ENCODE results near the gene ANKRD27. TPM values are rescaled to one million over a fixed set of nuclear protein-coding genes. Genes with fewer than 3 reads are reported as not detected.
A peak's percentile ranks its signal among the peaks of the same experiment; 100 is the strongest.

ANKRD27 gene
- polyA plus RNA-seq, 4 donors: 11.2 to 24.0 (median 13.5) TPM

DNA sequence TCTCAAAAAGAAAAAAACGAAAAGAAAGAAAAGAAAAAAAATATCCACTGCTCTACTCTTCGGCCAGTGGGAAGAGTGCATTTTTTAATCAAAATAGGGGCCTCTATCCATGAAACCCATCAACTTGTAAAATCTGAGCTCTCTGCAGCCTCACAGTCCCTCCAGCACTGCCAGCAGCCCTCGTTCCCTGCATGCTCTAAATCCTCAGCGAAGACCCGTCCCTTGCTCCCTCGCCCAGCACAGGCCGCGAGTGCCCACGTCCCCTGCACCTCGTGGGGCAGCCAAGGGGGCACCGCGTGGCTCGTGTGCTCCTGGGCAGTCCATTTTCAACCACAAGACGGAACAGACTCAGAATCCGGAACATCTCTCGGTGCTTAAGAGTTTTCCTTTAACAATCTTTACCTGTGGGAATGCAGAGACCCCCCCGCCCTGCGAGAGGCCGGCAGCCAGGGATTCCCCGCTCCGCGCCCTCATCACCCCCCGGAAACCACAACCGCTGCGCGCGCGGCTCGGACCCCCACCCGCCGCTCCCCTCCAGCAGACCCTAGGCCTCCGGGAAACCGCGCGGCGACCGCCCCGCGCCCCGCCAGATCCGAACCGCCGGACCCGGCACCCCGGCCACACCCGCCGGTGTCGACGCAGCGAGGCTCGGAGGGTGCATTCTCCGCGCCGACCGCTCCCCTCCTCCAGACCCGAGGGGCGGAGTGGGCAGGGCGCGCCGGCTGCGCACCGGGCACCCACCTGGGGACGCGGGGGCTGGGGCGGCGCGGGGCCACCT lies 638 bp downstream of the ANKRD27 start:
- 0 to 2% (median 1%) methylated on average over 36 to 67 of the region's 67 CpGs for WGBS, 3 donors
- DNase-seq: no peak
- Histone ChIP-seq H3K27me3 (ENCODE audit: control insufficient read depth in 3 of 3, insufficient read depth in 3 of 3, low read length in 3 of 3) (peaks cover 0 to 35% (median 10%) of the 10 kb centered on the region in 3 donors), H3K9me3 (ENCODE audit: control insufficient read depth in 2 of 2, insufficient read depth in 1 of 2, low read depth in 1 of 2, low read length in 1 of 2) (no peaks in the 10 kb centered on the region), H3K36me3 (ENCODE audit: control insufficient read depth in 3 of 3, insufficient read depth in 2 of 3, low read depth in 1 of 3, low read length in 3 of 3) (peaks cover 0 to 12% (median 0%) of the 10 kb centered on the region in 3 donors), H3K4me1 (ENCODE audit: control insufficient read depth in 3 of 3, insufficient read depth in 2 of 3, low read depth in 1 of 3, low read length in 2 of 3) (peaks cover 2 to 25% (median 5%) of the 10 kb centered on the region in 3 donors), H3K27ac (ENCODE audit: low read depth in 1 of 3, low read length in 2 of 3) (peak overlapping the region in 2 of 3 donors; percentile 66 to 85), H3K4me3 (ENCODE audit: low read depth in 1 of 3, low read length in 3 of 3) (peak overlapping the region; percentile 64 to 76 (median 73))
- no peak for FAIRE-seq

DNA sequence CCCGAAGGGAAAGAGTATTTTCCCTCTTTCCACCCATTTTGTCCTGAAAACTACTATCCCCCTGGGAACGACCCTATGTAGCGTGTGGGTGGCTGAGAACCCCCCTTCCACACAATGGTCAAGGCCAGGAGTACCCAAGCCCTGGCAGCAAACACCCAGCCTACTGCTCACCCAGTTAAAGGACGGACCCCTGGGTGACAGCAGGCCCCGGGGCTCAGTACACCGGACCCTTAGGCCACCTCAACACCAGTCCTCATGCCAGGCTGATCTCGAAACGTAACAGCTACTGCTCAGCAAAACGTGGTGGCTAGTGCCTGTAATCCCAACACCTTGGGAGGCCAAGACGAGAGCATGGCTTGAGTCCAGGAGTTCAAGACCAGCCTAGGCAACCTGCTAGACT lies 1.4 kb downstream of the ANKRD27 start:
- Histone ChIP-seq H3K4me3 (ENCODE audit: low read depth in 1 of 3, low read length in 3 of 3) (peak overlapping the region in 1 of 3 donors; percentile 73), H3K27me3 (ENCODE audit: control insufficient read depth in 3 of 3, insufficient read depth in 3 of 3, low read length in 3 of 3) (peaks cover 0 to 32% (median 10%) of the 10 kb centered on the region in 3 donors), H3K9me3 (ENCODE audit: control insufficient read depth in 2 of 2, insufficient read depth in 1 of 2, low read depth in 1 of 2, low read length in 1 of 2) (no peaks in the 10 kb centered on the region), H3K36me3 (ENCODE audit: control insufficient read depth in 3 of 3, insufficient read depth in 2 of 3, low read depth in 1 of 3, low read length in 3 of 3) (peaks cover 0 to 14% (median 0%) of the 10 kb centered on the region in 3 donors), H3K4me1 (ENCODE audit: control insufficient read depth in 3 of 3, insufficient read depth in 2 of 3, low read depth in 1 of 3, low read length in 2 of 3) (peaks cover 2 to 33% (median 7%) of the 10 kb centered on the region in 3 donors), H3K27ac (ENCODE audit: low read depth in 1 of 3, low read length in 2 of 3) (no peak overlapping the region)
- WGBS, 3 donors: 85 to 87% (median 85%) methylated on average over 10 of the region's 10 CpGs
- DNase-seq (no peak), FAIRE-seq (no peak)

DNA sequence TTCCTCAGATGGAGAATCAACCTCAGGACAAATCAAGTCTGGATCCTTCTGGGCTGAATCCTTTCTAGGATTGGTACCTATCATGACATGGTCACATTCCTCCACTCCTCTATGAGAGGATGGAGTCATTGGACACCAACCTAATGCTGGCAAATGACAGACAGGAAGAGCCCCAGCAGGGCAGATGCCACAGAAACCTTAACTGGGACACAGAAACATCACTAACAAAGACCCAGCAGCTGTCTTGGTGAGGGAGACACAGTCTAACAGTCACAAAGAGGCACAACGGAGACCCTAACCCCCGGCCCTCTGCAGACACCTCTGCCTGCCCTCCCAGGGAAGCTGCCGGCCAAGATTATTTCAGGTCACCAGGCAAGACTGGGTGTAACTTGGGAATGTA lies 2.1 kb downstream of the ANKRD27 start:
- Histone ChIP-seq H3K27me3 (ENCODE audit: control insufficient read depth in 3 of 3, insufficient read depth in 3 of 3, low read length in 3 of 3) (peaks cover 0 to 24% (median 10%) of the 10 kb centered on the region in 3 donors), H3K27ac (ENCODE audit: low read depth in 1 of 3, low read length in 2 of 3) (no peak overlapping the region), H3K36me3 (ENCODE audit: control insufficient read depth in 3 of 3, insufficient read depth in 2 of 3, low read depth in 1 of 3, low read length in 3 of 3) (peaks cover 0 to 14% (median 0%) of the 10 kb centered on the region in 3 donors), H3K4me3 (ENCODE audit: low read depth in 1 of 3, low read length in 3 of 3) (no peak overlapping the region), H3K4me1 (ENCODE audit: control insufficient read depth in 3 of 3, insufficient read depth in 2 of 3, low read depth in 1 of 3, low read length in 2 of 3) (peaks cover 2 to 33% (median 7%) of the 10 kb centered on the region in 3 donors), H3K9me3 (ENCODE audit: control insufficient read depth in 2 of 2, insufficient read depth in 1 of 2, low read depth in 1 of 2, low read length in 1 of 2) (no peaks in the 10 kb centered on the region)
- FAIRE-seq (no peak), DNase-seq (no peak)
- 61 to 82% (median 72%) methylated on average over 3 of the region's 3 CpGs for whole genome bisulfite sequencing, 3 donors

DNA sequence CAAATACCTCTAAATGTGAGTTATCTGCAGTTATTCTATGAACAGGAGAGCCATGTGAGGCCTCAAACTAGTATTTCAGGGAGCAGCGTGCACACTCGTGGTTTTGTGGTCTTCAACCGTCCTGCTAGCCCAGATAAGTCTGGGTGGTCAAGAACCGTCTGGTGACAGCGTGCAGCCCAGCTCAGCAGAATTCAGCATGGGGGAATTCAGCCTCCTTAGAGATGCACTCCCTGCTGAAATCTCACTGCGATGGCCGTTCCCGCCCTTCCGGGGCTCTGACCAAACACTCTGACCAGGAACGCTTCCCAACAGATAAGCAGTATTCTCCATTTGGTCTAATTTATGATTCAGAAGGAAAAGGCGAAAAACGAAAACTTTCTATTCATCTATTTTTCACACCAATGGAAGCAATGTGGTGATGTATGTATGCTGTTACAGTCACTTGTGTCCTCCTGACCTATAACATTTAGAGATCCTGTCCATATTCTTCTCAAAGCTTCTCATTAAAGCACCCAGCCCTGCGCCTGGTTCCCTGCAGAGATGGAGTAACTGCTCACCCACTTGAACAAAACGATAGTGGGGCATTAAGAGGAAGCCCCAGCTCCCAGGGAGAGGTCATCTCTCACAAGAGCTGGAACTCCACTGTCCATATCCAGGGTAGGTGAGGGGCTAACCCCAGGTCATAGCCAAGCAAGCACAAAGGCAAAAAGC lies 2.9 kb downstream of the ANKRD27 start:
- DNase-seq (no peak), FAIRE-seq (no peak)
- Histone ChIP-seq H3K36me3 (ENCODE audit: control insufficient read depth in 3 of 3, insufficient read depth in 2 of 3, low read depth in 1 of 3, low read length in 3 of 3) (peaks cover 0 to 18% (median 0%) of the 10 kb centered on the region in 3 donors), H3K27me3 (ENCODE audit: control insufficient read depth in 3 of 3, insufficient read depth in 3 of 3, low read length in 3 of 3) (peaks cover 0 to 16% (median 4%) of the 10 kb centered on the region in 3 donors), H3K27ac (ENCODE audit: low read depth in 1 of 3, low read length in 2 of 3) (no peak overlapping the region), H3K4me1 (ENCODE audit: control insufficient read depth in 3 of 3, insufficient read depth in 2 of 3, low read depth in 1 of 3, low read length in 2 of 3) (peaks cover 2 to 27% (median 7%) of the 10 kb centered on the region in 3 donors), H3K4me3 (ENCODE audit: low read depth in 1 of 3, low read length in 3 of 3) (no peak overlapping the region), H3K9me3 (ENCODE audit: control insufficient read depth in 2 of 2, insufficient read depth in 1 of 2, low read depth in 1 of 2, low read length in 1 of 2) (no peaks in the 10 kb centered on the region)
- 76 to 79% (median 77%) methylated on average over 14 of the region's 14 CpGs for WGBS, 3 donors

DNA sequence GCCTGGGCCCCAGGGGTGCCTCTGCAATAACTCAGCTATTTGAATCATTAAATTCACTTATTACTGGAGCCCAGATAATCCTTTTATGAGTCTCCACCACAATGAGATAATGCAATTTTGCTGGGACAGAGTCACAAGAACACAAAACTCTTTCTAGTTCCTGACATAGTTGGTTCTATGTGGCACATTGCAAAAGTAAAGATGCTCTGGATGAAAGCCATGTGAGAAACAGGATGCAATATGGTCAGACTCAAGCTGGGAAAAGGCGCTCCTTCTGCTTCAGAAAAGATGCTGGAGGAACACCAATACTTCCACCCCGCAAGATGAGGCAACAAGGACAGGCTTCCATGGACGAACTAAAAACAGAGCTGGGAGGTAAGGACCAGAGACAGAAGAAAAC lies 5.7 kb downstream of the ANKRD27 start:
- peaks cover 2 to 18% (median 7%) of the 10 kb centered on the region in 3 donors for H3K4me1 ChIP-seq (ENCODE audit: control insufficient read depth in 3 of 3, insufficient read depth in 2 of 3, low read depth in 1 of 3, low read length in 2 of 3)
- no peak overlapping the region for H3K4me3 ChIP-seq (ENCODE audit: low read depth in 1 of 3, low read length in 3 of 3)
- no peaks in the 10 kb centered on the region for H3K27me3 ChIP-seq (ENCODE audit: control insufficient read depth in 3 of 3, insufficient read depth in 3 of 3, low read length in 3 of 3)
- 72 to 88% (median 85%) methylated on average over 3 of the region's 3 CpGs for WGBS, 3 donors
- no peak for FAIRE-seq
- DNase-seq: no peak
- H3K9me3 ChIP-seq (ENCODE audit: control insufficient read depth in 2 of 2, insufficient read depth in 1 of 2, low read depth in 1 of 2, low read length in 1 of 2): no peaks in the 10 kb centered on the region
- peak overlapping the region in 1 of 3 donors; percentile 22 for H3K27ac ChIP-seq (ENCODE audit: low read depth in 1 of 3, low read length in 2 of 3)
- peaks cover 0 to 25% (median 0%) of the 10 kb centered on the region in 3 donors for H3K36me3 ChIP-seq (ENCODE audit: control insufficient read depth in 3 of 3, insufficient read depth in 2 of 3, low read depth in 1 of 3, low read length in 3 of 3)

DNA sequence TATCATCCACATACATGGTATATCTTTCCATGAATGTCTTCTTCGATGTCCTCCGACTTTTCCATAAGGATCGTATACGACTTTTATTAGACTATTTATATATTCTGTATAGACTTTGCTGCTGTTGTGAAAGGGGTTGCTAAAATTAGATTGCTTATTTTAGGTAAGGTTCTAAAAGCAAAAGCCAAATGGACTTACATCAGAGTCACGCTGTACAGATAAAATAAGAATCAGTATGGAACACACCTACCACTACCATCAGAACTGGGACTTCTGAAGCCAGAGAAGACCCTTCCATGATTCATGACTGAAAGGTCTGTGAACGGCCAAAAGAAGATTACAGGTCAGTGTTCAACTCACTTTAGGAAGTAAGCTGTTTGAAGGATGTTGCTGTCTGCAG lies 8.9 kb downstream of the ANKRD27 start:
- H3K27me3 ChIP-seq (ENCODE audit: control insufficient read depth in 3 of 3, insufficient read depth in 3 of 3, low read length in 3 of 3): no peaks in the 10 kb centered on the region

DNA sequence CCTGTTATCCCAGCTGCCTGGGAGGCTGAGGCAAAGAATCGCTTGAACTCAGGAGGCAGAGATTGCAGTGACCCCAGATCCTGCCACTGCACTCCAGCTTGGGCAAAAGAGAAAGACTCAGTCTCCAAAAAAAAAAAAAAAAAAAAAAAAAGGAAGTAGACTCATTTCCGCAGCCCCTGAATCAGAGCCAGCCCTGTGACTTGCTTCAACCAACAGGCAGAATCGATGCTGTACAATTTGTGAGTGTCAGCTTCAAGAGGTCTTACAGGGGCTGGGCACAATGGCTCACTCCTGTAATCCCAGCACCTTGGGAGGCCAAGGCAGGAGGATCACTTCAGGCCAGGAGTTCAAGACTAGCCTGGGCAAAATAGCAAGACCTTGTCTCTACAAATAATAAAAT lies 12.8 kb downstream of the ANKRD27 start:
- DNase-seq (no peak), FAIRE-seq (no peak)
- 56 to 69% (median 57%) methylated on average over 3 of the region's 3 CpGs for WGBS, 3 donors
- Histone ChIP-seq H3K27ac (ENCODE audit: low read depth in 1 of 3, low read length in 2 of 3) (no peak overlapping the region), H3K36me3 (ENCODE audit: control insufficient read depth in 3 of 3, insufficient read depth in 2 of 3, low read depth in 1 of 3, low read length in 3 of 3) (peaks cover 3 to 34% (median 4%) of the 10 kb centered on the region in 3 donors), H3K4me3 (ENCODE audit: low read depth in 1 of 3, low read length in 3 of 3) (no peak overlapping the region), H3K27me3 (ENCODE audit: control insufficient read depth in 3 of 3, insufficient read depth in 3 of 3, low read length in 3 of 3) (no peaks in the 10 kb centered on the region), H3K4me1 (ENCODE audit: control insufficient read depth in 3 of 3, insufficient read depth in 2 of 3, low read depth in 1 of 3, low read length in 2 of 3) (no peaks in the 10 kb centered on the region), H3K9me3 (ENCODE audit: control insufficient read depth in 2 of 2, insufficient read depth in 1 of 2, low read depth in 1 of 2, low read length in 1 of 2) (no peaks in the 10 kb centered on the region)

More for the DNA sequence above, 8.9 kb downstream of the ANKRD27 start:
- no peak overlapping the region for H3K27ac ChIP-seq (ENCODE audit: low read depth in 1 of 3, low read length in 2 of 3)
- DNase-seq: no peak
- WGBS, 3 donors: 91 to 93% (median 91%) methylated on average over 6 of the region's 6 CpGs
- H3K4me1 ChIP-seq (ENCODE audit: control insufficient read depth in 3 of 3, insufficient read depth in 2 of 3, low read depth in 1 of 3, low read length in 2 of 3): peaks cover 2 to 16% (median 7%) of the 10 kb centered on the region in 3 donors
- peaks cover 0 to 23% (median 0%) of the 10 kb centered on the region in 3 donors for H3K36me3 ChIP-seq (ENCODE audit: control insufficient read depth in 3 of 3, insufficient read depth in 2 of 3, low read depth in 1 of 3, low read length in 3 of 3)
- H3K9me3 ChIP-seq (ENCODE audit: control insufficient read depth in 2 of 2, insufficient read depth in 1 of 2, low read depth in 1 of 2, low read length in 1 of 2): no peaks in the 10 kb centered on the region
- H3K4me3 ChIP-seq (ENCODE audit: low read depth in 1 of 3, low read length in 3 of 3): no peak overlapping the region
- FAIRE-seq: no peak

DNA sequence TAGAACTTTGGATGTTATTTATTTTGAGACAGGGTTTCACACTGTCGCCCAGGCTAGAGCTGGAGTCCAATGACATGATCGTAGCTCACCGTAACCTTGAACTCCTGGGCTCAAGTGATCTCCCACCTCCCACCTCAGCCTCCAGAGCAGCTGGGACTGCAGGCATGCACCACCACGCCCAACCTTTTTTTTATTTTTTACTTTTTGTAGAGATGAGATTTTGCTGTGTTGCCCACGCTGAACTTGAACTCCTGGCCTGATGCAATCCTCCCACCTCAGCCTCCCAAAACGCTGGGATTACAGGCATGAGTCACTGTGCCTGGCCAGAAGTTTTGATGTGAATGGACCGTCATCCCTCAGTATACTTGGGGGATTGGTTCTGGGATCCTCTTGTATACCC lies 13.7 kb downstream of the ANKRD27 start:
- H3K27me3 ChIP-seq (ENCODE audit: control insufficient read depth in 3 of 3, insufficient read depth in 3 of 3, low read length in 3 of 3): no peaks in the 10 kb centered on the region
- no peak overlapping the region for H3K27ac ChIP-seq (ENCODE audit: low read depth in 1 of 3, low read length in 2 of 3)
- no peaks in the 10 kb centered on the region for H3K4me1 ChIP-seq (ENCODE audit: control insufficient read depth in 3 of 3, insufficient read depth in 2 of 3, low read depth in 1 of 3, low read length in 2 of 3)
- peaks cover 3 to 35% (median 4%) of the 10 kb centered on the region in 3 donors for H3K36me3 ChIP-seq (ENCODE audit: control insufficient read depth in 3 of 3, insufficient read depth in 2 of 3, low read depth in 1 of 3, low read length in 3 of 3)
- FAIRE-seq (no peak), DNase-seq (no peak)
- H3K9me3 ChIP-seq (ENCODE audit: control insufficient read depth in 2 of 2, insufficient read depth in 1 of 2, low read depth in 1 of 2, low read length in 1 of 2): no peaks in the 10 kb centered on the region
- no peak overlapping the region for H3K4me3 ChIP-seq (ENCODE audit: low read depth in 1 of 3, low read length in 3 of 3)
- WGBS, 3 donors: 88 to 92% (median 90%) methylated on average over 7 of the region's 7 CpGs

All from small intestine (tissue), 7 donors.